ENCODE measurements around the gene CD101. TPM values are rescaled to one million over a fixed set of nuclear protein-coding genes. Genes with fewer than 3 reads are reported as not detected.

The CD101 gene
- total and polyA plus RNA-seq, 2 experiments from 2014 or later = 1.2 to 1.3 TPM

DNA sequence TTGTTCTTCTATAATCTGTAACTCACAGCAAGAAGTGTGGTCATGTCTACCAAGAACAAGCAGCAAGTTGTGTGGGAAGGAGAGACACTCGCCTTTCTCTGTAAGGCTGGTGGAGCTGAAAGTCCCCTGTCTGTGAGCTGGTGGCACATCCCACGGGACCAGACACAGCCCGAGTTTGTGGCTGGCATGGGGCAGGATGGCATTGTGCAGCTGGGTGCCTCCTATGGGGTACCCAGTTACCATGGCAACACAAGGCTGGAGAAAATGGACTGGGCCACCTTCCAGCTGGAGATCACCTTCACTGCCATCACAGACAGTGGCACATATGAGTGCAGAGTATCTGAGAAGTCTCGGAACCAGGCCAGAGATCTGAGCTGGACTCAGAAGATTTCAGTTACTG is 15.5 kb downstream of the CD101 start:
- ATAC-seq = no peak
- Histone ChIP-seq H3K4me3 (no peak overlapping the region), H3K27ac (ENCODE audit: low read depth) (no peak overlapping the region), H4K20me1 (replicated peaks; ENCODE audit: insufficient read depth) (no peaks in the 10 kb centered on the region), H3F3A (replicated peaks; ENCODE audit: low read depth) (no peaks in the 10 kb centered on the region), H3K27me3 (ENCODE audit: insufficient read depth) (no peaks in the 10 kb centered on the region), H3K79me2 (replicated peaks; ENCODE audit: insufficient read depth) (no peaks in the 10 kb centered on the region), H3K36me3 (ENCODE audit: insufficient read depth) (no peaks in the 10 kb centered on the region), H3K4me1 (ENCODE audit: insufficient read depth) (peaks cover 5% of the 10 kb centered on the region; the same call in 1 of the 2 replicates), H2AFZ (no peak overlapping the region), H3K9me2 (ENCODE audit: insufficient read depth) (peaks cover 13% of the 10 kb centered on the region; the same call in 1 of the 2 replicates), H3K4me2 (no peak overlapping the region)
- H3K27me3 Mint-ChIP-seq (ENCODE audit: insufficient read depth, low read depth, poor library complexity) = peaks cover 2% of the 10 kb centered on the region
- no peak overlapping the region for H3K4me3 Mint-ChIP-seq
- no peaks in the 10 kb centered on the region for H3K36me3 Mint-ChIP-seq (ENCODE audit: low read depth)
- DNase-seq (ENCODE audit: low spot score) = no peak
- peaks cover 12% of the 10 kb centered on the region for H3K4me1 Mint-ChIP-seq
- no peaks in the 10 kb centered on the region for H3K9me3 Mint-ChIP-seq
- TF ChIP-seq ZNF331 (CRISPR knock-in tag; IDR thresholded peaks at IDR 0.05; ENCODE audit: low read depth) (no peak), POLR2AphosphoS5 (IDR thresholded peaks at IDR 0.05; ENCODE audit: low read depth) (no peak), ZNF114 (CRISPR knock-in tag; IDR thresholded peaks at IDR 0.05) (no peak), STAT1 (IDR thresholded peaks at IDR 0.05; ENCODE audit: unreplicated experiment) (no peak), NANOG (IDR thresholded peaks at IDR 0.05; ENCODE audit: borderline replicate concordance) (no peak), EZH2phosphoT487 (IDR thresholded peaks at IDR 0.05; ENCODE audit: unreplicated experiment) (no peak), CREB1 (CRISPR knock-in tag; IDR thresholded peaks at IDR 0.05; ENCODE audit: low read depth) (no peak), JUNB (IDR thresholded peaks at IDR 0.05; ENCODE audit: unreplicated experiment) (no peak), EZH2 (IDR thresholded peaks at IDR 0.05; ENCODE audit: low read depth, unreplicated experiment) (no peak)
- TF ChIP-seq, protein P1, sequence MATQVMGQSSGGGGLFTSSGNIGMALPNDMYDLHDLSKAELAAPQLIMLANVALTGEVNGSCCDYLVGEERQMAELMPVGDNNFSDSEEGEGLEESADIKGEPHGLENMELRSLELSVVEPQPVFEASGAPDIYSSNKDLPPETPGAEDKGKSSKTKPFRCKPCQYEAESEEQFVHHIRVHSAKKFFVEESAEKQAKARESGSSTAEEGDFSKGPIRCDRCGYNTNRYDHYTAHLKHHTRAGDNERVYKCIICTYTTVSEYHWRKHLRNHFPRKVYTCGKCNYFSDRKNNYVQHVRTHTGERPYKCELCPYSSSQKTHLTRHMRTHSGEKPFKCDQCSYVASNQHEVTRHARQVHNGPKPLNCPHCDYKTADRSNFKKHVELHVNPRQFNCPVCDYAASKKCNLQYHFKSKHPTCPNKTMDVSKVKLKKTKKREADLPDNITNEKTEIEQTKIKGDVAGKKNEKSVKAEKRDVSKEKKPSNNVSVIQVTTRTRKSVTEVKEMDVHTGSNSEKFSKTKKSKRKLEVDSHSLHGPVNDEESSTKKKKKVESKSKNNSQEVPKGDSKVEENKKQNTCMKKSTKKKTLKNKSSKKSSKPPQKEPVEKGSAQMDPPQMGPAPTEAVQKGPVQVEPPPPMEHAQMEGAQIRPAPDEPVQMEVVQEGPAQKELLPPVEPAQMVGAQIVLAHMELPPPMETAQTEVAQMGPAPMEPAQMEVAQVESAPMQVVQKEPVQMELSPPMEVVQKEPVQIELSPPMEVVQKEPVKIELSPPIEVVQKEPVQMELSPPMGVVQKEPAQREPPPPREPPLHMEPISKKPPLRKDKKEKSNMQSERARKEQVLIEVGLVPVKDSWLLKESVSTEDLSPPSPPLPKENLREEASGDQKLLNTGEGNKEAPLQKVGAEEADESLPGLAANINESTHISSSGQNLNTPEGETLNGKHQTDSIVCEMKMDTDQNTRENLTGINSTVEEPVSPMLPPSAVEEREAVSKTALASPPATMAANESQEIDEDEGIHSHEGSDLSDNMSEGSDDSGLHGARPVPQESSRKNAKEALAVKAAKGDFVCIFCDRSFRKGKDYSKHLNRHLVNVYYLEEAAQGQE (IDR thresholded peaks at IDR 0.05; ENCODE audit: unreplicated experiment) = no peak
- TF ChIP-seq, protein P2, sequence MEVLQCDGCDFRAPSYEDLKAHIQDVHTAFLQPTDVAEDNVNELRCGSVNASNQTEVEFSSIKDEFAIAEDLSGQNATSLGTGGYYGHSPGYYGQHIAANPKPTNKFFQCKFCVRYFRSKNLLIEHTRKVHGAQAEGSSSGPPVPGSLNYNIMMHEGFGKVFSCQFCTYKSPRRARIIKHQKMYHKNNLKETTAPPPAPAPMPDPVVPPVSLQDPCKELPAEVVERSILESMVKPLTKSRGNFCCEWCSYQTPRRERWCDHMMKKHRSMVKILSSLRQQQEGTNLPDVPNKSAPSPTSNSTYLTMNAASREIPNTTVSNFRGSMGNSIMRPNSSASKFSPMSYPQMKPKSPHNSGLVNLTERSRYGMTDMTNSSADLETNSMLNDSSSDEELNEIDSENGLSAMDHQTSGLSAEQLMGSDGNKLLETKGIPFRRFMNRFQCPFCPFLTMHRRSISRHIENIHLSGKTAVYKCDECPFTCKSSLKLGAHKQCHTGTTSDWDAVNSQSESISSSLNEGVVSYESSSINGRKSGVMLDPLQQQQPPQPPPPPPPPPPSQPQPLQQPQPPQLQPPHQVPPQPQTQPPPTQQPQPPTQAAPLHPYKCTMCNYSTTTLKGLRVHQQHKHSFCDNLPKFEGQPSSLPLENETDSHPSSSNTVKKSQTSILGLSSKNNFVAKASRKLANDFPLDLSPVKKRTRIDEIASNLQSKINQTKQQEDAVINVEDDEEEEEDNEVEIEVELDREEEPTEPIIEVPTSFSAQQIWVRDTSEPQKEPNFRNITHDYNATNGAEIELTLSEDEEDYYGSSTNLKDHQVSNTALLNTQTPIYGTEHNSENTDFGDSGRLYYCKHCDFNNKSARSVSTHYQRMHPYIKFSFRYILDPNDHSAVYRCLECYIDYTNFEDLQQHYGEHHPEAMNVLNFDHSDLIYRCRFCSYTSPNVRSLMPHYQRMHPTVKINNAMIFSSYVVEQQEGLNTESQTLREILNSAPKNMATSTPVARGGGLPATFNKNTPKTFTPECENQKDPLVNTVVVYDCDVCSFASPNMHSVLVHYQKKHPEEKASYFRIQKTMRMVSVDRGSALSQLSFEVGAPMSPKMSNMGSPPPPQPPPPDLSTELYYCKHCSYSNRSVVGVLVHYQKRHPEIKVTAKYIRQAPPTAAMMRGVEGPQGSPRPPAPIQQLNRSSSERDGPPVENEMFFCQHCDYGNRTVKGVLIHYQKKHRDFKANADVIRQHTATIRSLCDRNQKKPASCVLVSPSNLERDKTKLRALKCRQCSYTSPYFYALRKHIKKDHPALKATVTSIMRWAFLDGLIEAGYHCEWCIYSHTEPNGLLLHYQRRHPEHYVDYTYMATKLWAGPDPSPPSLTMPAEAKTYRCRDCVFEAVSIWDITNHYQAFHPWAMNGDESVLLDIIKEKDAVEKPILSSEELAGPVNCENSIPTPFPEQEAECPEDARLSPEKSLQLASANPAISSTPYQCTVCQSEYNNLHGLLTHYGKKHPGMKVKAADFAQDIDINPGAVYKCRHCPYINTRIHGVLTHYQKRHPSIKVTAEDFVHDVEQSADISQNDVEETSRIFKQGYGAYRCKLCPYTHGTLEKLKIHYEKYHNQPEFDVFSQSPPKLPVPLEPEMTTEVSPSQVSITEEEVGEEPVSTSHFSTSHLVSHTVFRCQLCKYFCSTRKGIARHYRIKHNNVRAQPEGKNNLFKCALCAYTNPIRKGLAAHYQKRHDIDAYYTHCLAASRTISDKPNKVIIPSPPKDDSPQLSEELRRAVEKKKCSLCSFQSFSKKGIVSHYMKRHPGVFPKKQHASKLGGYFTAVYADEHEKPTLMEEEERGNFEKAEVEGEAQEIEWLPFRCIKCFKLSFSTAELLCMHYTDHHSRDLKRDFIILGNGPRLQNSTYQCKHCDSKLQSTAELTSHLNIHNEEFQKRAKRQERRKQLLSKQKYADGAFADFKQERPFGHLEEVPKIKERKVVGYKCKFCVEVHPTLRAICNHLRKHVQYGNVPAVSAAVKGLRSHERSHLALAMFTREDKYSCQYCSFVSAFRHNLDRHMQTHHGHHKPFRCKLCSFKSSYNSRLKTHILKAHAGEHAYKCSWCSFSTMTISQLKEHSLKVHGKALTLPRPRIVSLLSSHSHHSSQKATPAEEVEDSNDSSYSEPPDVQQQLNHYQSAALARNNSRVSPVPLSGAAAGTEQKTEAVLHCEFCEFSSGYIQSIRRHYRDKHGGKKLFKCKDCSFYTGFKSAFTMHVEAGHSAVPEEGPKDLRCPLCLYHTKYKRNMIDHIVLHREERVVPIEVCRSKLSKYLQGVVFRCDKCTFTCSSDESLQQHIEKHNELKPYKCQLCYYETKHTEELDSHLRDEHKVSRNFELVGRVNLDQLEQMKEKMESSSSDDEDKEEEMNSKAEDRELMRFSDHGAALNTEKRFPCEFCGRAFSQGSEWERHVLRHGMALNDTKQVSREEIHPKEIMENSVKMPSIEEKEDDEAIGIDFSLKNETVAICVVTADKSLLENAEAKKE (CRISPR knock-in tag; IDR thresholded peaks at IDR 0.05) = no peak
- TF ChIP-seq, protein P3, sequence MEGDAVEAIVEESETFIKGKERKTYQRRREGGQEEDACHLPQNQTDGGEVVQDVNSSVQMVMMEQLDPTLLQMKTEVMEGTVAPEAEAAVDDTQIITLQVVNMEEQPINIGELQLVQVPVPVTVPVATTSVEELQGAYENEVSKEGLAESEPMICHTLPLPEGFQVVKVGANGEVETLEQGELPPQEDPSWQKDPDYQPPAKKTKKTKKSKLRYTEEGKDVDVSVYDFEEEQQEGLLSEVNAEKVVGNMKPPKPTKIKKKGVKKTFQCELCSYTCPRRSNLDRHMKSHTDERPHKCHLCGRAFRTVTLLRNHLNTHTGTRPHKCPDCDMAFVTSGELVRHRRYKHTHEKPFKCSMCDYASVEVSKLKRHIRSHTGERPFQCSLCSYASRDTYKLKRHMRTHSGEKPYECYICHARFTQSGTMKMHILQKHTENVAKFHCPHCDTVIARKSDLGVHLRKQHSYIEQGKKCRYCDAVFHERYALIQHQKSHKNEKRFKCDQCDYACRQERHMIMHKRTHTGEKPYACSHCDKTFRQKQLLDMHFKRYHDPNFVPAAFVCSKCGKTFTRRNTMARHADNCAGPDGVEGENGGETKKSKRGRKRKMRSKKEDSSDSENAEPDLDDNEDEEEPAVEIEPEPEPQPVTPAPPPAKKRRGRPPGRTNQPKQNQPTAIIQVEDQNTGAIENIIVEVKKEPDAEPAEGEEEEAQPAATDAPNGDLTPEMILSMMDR (conservative IDR thresholded peaks at IDR 0.05; ENCODE audit: low read depth in 2 of 2) = no peak
- TF ChIP-seq, protein P4, sequence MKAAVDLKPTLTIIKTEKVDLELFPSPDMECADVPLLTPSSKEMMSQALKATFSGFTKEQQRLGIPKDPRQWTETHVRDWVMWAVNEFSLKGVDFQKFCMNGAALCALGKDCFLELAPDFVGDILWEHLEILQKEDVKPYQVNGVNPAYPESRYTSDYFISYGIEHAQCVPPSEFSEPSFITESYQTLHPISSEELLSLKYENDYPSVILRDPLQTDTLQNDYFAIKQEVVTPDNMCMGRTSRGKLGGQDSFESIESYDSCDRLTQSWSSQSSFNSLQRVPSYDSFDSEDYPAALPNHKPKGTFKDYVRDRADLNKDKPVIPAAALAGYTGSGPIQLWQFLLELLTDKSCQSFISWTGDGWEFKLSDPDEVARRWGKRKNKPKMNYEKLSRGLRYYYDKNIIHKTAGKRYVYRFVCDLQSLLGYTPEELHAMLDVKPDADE (IDR thresholded peaks at IDR 0.05) = no peak
- H3K27ac Mint-ChIP-seq = no peak overlapping the region

Data from GM23338 (cell line).